Measurements from ENCODE around the gene CTDP1. TPM values are rescaled to one million over a fixed set of nuclear protein-coding genes. Genes with fewer than 3 reads are reported as not detected.

CTDP1 gene
- total and polyA plus RNA-seq, 2 donors = 10.1 to 16.0 TPM

- no peak overlapping the region for H3K27ac ChIP-seq (ENCODE audit: low read depth)
- peaks cover 3% of the 10 kb centered on the region for H3K36me3 ChIP-seq (ENCODE audit: insufficient read depth)
- 70% methylated on average over 3 of the region's 3 CpGs for WGBS
- H3K4me3 ChIP-seq (ENCODE audit: low read depth, low read length) = no peak overlapping the region
- no peaks in the 10 kb centered on the region for H3K4me1 ChIP-seq (ENCODE audit: insufficient read depth)
- DNase-seq (ENCODE audit: extremely low spot score) = no peak
Observed at GRCh38 chr18:79694895-79695213, 15.3 kb downstream of the CTDP1 start.

- peaks cover 3% of the 10 kb centered on the region for H3K36me3 ChIP-seq (ENCODE audit: insufficient read depth)
- no peak overlapping the region for H3K4me3 ChIP-seq (ENCODE audit: low read depth, low read length)
- no peak for DNase-seq (ENCODE audit: extremely low spot score)
- WGBS = 87% methylated on average over 13 of the region's 13 CpGs
- H3K27ac ChIP-seq (ENCODE audit: low read depth) = no peak overlapping the region
- no peaks in the 10 kb centered on the region for H3K4me1 ChIP-seq (ENCODE audit: insufficient read depth)
Observed at GRCh38 chr18:79695269-79695668, 15.7 kb downstream of the CTDP1 start.

- WGBS = 94% methylated on average over 53 of the region's 53 CpGs
Observed at GRCh38 chr18:79695856-79696850, 16.6 kb downstream of the CTDP1 start.

GRCh38 chr18:79697178-79697577, 17.6 kb downstream of the CTDP1 start:
- Histone ChIP-seq H3K4me3 (ENCODE audit: low read depth, low read length) (no peak overlapping the region), H3K4me1 (ENCODE audit: insufficient read depth) (no peaks in the 10 kb centered on the region), H3K27ac (ENCODE audit: low read depth) (no peak overlapping the region), H3K36me3 (ENCODE audit: insufficient read depth) (peaks cover 3% of the 10 kb centered on the region)
- no peak for DNase-seq (ENCODE audit: extremely low spot score)
- 95% methylated on average over 24 of the region's 24 CpGs for WGBS

More at GRCh38 chr18:79695856-79696850, 16.6 kb downstream of the CTDP1 start:
- Histone ChIP-seq H3K36me3 (ENCODE audit: insufficient read depth) (peaks cover 3% of the 10 kb centered on the region), H3K4me3 (ENCODE audit: low read depth, low read length) (no peak overlapping the region), H3K4me1 (ENCODE audit: insufficient read depth) (no peaks in the 10 kb centered on the region), H3K27ac (ENCODE audit: low read depth) (no peak overlapping the region)
- no peak for DNase-seq (ENCODE audit: extremely low spot score)

- Histone ChIP-seq H3K36me3 (ENCODE audit: insufficient read depth) (peaks cover 3% of the 10 kb centered on the region), H3K27ac (ENCODE audit: low read depth) (no peak overlapping the region), H3K4me1 (ENCODE audit: insufficient read depth) (no peaks in the 10 kb centered on the region), H3K4me3 (ENCODE audit: low read depth, low read length) (no peak overlapping the region)
- no peak for DNase-seq (ENCODE audit: extremely low spot score)
- WGBS = 94% methylated on average over 22 of the region's 22 CpGs
Observed at GRCh38 chr18:79697976-79698375, 18.4 kb downstream of the CTDP1 start.

GRCh38 chr18:79698668-79699335, 19.2 kb downstream of the CTDP1 start:
- Histone ChIP-seq H3K4me3 (ENCODE audit: low read depth, low read length) (no peak overlapping the region), H3K27ac (ENCODE audit: low read depth) (no peak overlapping the region), H3K36me3 (ENCODE audit: insufficient read depth) (peaks cover 3% of the 10 kb centered on the region), H3K4me1 (ENCODE audit: insufficient read depth) (no peaks in the 10 kb centered on the region)
- WGBS = 95% methylated on average over 14 of the region's 14 CpGs
- no peak for DNase-seq (ENCODE audit: extremely low spot score)

- 94% methylated on average over 8 of the region's 8 CpGs for WGBS
- no peak overlapping the region for H3K27ac ChIP-seq (ENCODE audit: low read depth)
Observed at GRCh38 chr18:79699653-79700052, 20.1 kb downstream of the CTDP1 start.

GRCh38 chr18:79702906-79703305, 23.3 kb downstream of the CTDP1 start:
- no peak for DNase-seq (ENCODE audit: extremely low spot score)
- no peaks in the 10 kb centered on the region for H3K4me1 ChIP-seq (ENCODE audit: insufficient read depth)
- H3K36me3 ChIP-seq (ENCODE audit: insufficient read depth) = peaks cover 2% of the 10 kb centered on the region
- WGBS = 95% methylated on average over 5 of the region's 5 CpGs
- H3K27ac ChIP-seq (ENCODE audit: low read depth) = no peak overlapping the region
- no peak overlapping the region for H3K4me3 ChIP-seq (ENCODE audit: low read depth, low read length)

More at GRCh38 chr18:79699653-79700052, 20.1 kb downstream of the CTDP1 start:
- Histone ChIP-seq H3K4me1 (ENCODE audit: insufficient read depth) (no peaks in the 10 kb centered on the region), H3K4me3 (ENCODE audit: low read depth, low read length) (no peak overlapping the region), H3K36me3 (ENCODE audit: insufficient read depth) (peaks cover 3% of the 10 kb centered on the region)
- DNase-seq (ENCODE audit: extremely low spot score) = no peak

- no peak overlapping the region for H3K27ac ChIP-seq (ENCODE audit: low read depth)
- no peak for DNase-seq (ENCODE audit: extremely low spot score)
- 97% methylated on average over 24 of the region's 24 CpGs for WGBS
- H3K36me3 ChIP-seq (ENCODE audit: insufficient read depth) = peaks cover 4% of the 10 kb centered on the region
- no peaks in the 10 kb centered on the region for H3K4me1 ChIP-seq (ENCODE audit: insufficient read depth)
- H3K4me3 ChIP-seq (ENCODE audit: low read depth, low read length) = no peak overlapping the region
Observed at GRCh38 chr18:79704631-79705030, 25.0 kb downstream of the CTDP1 start.

GRCh38 chr18:79705272-79705671, 25.7 kb downstream of the CTDP1 start:
- Histone ChIP-seq H3K4me3 (ENCODE audit: low read depth, low read length) (no peak overlapping the region), H3K27ac (ENCODE audit: low read depth) (no peak overlapping the region), H3K4me1 (ENCODE audit: insufficient read depth) (no peaks in the 10 kb centered on the region), H3K36me3 (ENCODE audit: insufficient read depth) (peaks cover 4% of the 10 kb centered on the region)
- 96% methylated on average over 28 of the region's 28 CpGs for WGBS
- DNase-seq (ENCODE audit: extremely low spot score) = no peak

GRCh38 chr18:79706006-79706405, 26.4 kb downstream of the CTDP1 start:
- Histone ChIP-seq H3K36me3 (ENCODE audit: insufficient read depth) (peaks cover 4% of the 10 kb centered on the region), H3K4me1 (ENCODE audit: insufficient read depth) (no peaks in the 10 kb centered on the region), H3K4me3 (ENCODE audit: low read depth, low read length) (no peak overlapping the region), H3K27ac (ENCODE audit: low read depth) (no peak overlapping the region)
- DNase-seq (ENCODE audit: extremely low spot score) = no peak
- 92% methylated on average over 14 of the region's 14 CpGs for WGBS

GRCh38 chr18:79706658-79707057, 27.1 kb downstream of the CTDP1 start:
- no peaks in the 10 kb centered on the region for H3K4me1 ChIP-seq (ENCODE audit: insufficient read depth)
- no peak overlapping the region for H3K27ac ChIP-seq (ENCODE audit: low read depth)
- no peak overlapping the region for H3K4me3 ChIP-seq (ENCODE audit: low read depth, low read length)
- H3K36me3 ChIP-seq (ENCODE audit: insufficient read depth) = peaks cover 4% of the 10 kb centered on the region
- no peak for DNase-seq (ENCODE audit: extremely low spot score)
- 93% methylated on average over 16 of the region's 16 CpGs for WGBS

GRCh38 chr18:79707239-79707638, 27.6 kb downstream of the CTDP1 start:
- H3K4me1 ChIP-seq (ENCODE audit: insufficient read depth) = no peaks in the 10 kb centered on the region
- H3K4me3 ChIP-seq (ENCODE audit: low read depth, low read length) = no peak overlapping the region
- WGBS = 95% methylated on average over 19 of the region's 19 CpGs
- no peak overlapping the region for H3K27ac ChIP-seq (ENCODE audit: low read depth)
- peaks cover 4% of the 10 kb centered on the region for H3K36me3 ChIP-seq (ENCODE audit: insufficient read depth)
- DNase-seq (ENCODE audit: extremely low spot score) = no peak

- 94% methylated on average over 15 of the region's 15 CpGs for WGBS
- no peaks in the 10 kb centered on the region for H3K4me1 ChIP-seq (ENCODE audit: insufficient read depth)
- no peak overlapping the region for H3K4me3 ChIP-seq (ENCODE audit: low read depth, low read length)
- peaks cover 4% of the 10 kb centered on the region for H3K36me3 ChIP-seq (ENCODE audit: insufficient read depth)
- H3K27ac ChIP-seq (ENCODE audit: low read depth) = no peak overlapping the region
- no peak for DNase-seq (ENCODE audit: extremely low spot score)
Observed at GRCh38 chr18:79707671-79708070, 28.1 kb downstream of the CTDP1 start.
